Mononuclear cell (primary cell): ENCODE results near the gene PLPPR2. TPM values are rescaled to one million over a fixed set of nuclear protein-coding genes. Genes with fewer than 3 reads are reported as not detected.
"Not testable (repeated sequence)": the region's sequence is repeated elsewhere in the genome, so short reads cannot be mapped to it uniquely, and the experiment has no call there.

Source experiments
- H3K27me3 ChIP-seq: 2 replicates; pipeline ENCODE4 v1.6.0; 2011; ENCODE audit warnings: low read length, control low read depth; ENCODE audit not compliant: insufficient read depth
- H3K4me1 ChIP-seq: 2 replicates; pipeline ENCODE4 v1.5.1; 2011; ENCODE audit warnings: mild to moderate bottlenecking, low read length, control low read depth; ENCODE audit not compliant: insufficient read depth
- H3K4me3 ChIP-seq: 2 replicates; pipeline ENCODE4 v1.5.1; 2011; ENCODE audit warnings: mild to moderate bottlenecking, low read length, moderate library complexity
- H3K9me3 ChIP-seq: 2 replicates; pipeline ENCODE4 v1.5.1; 2011; ENCODE audit warnings: low read depth, mild to moderate bottlenecking, control low read depth, low read length
- total RNA-seq: library from RNA; depleted of rRNA; stranded (reverse); fragments of >200 nt; gene quantifications from one replicate; pipeline ENCODE4 v1.2.3, GENCODE V29; 2012

Gene PLPPR2, protein sequence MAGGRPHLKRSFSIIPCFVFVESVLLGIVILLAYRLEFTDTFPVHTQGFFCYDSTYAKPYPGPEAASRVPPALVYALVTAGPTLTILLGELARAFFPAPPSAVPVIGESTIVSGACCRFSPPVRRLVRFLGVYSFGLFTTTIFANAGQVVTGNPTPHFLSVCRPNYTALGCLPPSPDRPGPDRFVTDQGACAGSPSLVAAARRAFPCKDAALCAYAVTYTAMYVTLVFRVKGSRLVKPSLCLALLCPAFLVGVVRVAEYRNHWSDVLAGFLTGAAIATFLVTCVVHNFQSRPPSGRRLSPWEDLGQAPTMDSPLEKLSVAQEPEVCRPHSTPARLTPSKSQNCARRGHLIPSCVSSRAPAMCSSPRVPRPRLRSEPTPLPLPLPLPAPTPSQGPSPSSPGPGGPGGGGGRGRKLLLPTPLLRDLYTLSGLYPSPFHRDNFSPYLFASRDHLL
- 7.3 TPM for total RNA-seq

DNA sequence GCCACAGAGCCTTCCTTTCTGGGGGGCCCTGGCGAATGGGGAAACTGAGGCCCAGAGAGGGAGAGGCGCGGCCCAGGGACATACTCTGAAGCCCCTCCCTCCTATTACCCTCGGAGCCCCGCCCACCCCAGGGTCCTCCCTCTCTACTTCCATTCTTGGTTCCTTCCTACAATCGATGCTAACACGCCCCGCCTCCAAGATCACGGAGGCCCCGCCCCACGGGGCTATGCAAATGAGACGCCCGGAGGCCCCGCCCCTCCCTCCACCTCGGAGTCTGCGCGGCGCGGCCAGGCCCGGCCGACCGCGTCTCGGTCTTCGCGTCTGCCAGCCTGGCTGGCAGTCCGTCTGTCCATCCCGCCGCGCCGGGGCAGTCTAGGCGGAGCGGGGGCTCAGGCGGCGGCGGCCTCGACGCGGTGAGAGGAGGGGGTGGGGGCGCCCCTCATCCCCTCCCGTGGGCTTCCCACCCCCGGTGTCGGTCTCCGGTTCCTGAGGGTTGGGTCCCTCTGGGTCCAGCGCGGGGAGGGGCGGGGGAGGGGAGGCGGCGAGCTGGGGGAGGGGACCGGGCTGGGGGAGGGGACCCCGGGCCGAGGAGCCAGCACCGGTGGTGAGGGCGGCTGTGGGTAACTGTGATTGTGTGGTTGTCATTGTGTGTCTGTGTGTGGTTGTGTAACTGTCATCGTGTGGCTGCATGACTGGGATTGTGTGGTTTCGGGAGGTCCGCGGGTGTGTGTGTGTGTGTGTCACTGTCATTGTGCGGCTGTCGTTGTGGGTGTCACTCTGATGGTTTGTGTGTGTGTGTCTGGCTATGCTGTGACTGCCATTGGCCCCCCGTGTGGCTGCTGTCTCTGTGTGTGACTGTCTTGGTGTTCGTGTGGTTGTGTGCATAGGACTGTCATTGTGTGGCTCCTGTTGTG lies at the start of gene PLPPR2:
Gene PLPPR2, plus strand, starts transcription at position 273 of the 914 bp plus-strand sequence. CDS start 2,242 bp downstream, outside the sequence.
- H3K4me3 ChIP-seq, result peak within 1 kb of the TSS; percentile 33
- no peaks in the 10 kb centered on the region for H3K9me3 ChIP-seq
- no peaks in the 10 kb centered on the region for H3K27me3 ChIP-seq
- H3K4me1 ChIP-seq, result peaks cover 15% of the 10 kb centered on the region

DNA sequence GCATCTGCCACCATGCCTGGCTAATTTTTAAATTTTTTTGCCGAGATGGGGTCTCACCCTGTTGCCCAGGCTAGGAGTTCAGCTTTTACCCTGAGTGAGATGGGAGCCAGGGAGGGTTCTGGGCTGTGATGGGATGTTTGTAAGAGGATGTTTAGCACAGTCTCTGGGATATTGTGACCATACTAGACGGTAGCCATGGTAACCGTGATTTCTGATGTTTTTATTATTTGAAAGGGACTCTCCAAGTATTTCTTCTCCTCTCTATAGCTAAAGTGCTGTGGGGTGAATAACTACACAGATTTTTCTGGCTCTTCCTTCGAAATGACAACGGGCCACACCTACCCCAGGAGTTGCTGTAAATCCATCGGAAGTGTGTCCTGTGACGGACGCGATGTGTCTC lies 48.9 kb upstream of the PLPPR2 start:
- no peaks in the 10 kb centered on the region for H3K9me3 ChIP-seq
- H3K4me3 ChIP-seq, result no peak overlapping the region
- no peaks in the 10 kb centered on the region for H3K27me3 ChIP-seq
- no peaks in the 10 kb centered on the region for H3K4me1 ChIP-seq

- Histone ChIP-seq H3K4me3 (peak overlapping the region; percentile 34), H3K4me1 (peaks cover 91% of the 10 kb centered on the region)
Measured at GRCh38 chr19:11320278-11320995, 34.8 kb upstream of the PLPPR2 start.

GRCh38 chr19:11321191-11322126 lies 33.8 kb upstream of the PLPPR2 start:
- Histone ChIP-seq H3K4me1 (peaks cover 94% of the 10 kb centered on the region), H3K9me3 (no peaks in the 10 kb centered on the region), H3K4me3 (peak overlapping the region; percentile 34), H3K27me3 (no peaks in the 10 kb centered on the region)

More at GRCh38 chr19:11320278-11320995, 34.8 kb upstream of the PLPPR2 start:
- not testable (repeated sequence) for H3K27me3 ChIP-seq, H3K9me3 ChIP-seq

DNA sequence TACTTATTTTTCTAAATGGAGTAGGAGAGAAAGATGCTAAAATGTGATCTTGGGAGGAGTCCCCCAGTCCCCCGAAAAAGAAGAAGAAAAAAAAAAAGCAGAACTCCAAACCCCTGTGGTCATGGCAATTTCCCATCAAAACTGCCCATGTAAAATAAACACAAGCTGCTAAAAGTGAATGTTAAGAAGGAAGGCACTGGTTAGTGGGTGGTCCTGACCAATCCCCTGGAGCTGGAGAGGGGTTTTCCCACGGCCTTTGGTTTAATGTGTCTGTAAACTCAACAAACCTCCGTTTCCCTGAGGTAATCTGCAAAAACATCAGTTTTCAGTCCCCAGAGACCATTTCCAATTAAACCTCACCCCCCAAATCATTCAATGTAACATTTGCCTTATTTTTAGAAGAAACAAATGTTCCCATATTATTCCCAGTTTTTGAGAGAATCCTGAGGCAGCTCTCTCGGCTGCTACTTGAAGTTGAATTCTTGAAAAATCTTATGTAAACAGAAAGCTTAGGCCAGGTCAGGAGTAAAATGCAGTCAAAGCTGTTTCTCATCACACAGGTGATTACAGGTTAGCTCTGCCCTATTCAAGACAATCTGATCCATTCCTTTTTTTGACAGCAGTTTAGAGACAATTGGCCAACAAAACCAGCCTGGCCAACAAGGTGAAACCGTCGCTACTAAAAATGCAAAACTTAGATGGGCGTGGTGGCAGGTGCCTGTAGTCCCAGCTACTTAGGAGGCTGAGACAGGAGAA lies 32.8 kb upstream of the PLPPR2 start:
- Histone ChIP-seq H3K4me1 (peaks cover 94% of the 10 kb centered on the region), H3K27me3 (no peaks in the 10 kb centered on the region), H3K9me3 (no peaks in the 10 kb centered on the region), H3K4me3 (no peak overlapping the region)

- Histone ChIP-seq H3K4me1 (peaks cover 84% of the 10 kb centered on the region), H3K9me3 (no peaks in the 10 kb centered on the region), H3K27me3 (no peaks in the 10 kb centered on the region), H3K4me3 (no peak overlapping the region)
Measured at GRCh38 chr19:11323601-11324078, 31.6 kb upstream of the PLPPR2 start.

DNA sequence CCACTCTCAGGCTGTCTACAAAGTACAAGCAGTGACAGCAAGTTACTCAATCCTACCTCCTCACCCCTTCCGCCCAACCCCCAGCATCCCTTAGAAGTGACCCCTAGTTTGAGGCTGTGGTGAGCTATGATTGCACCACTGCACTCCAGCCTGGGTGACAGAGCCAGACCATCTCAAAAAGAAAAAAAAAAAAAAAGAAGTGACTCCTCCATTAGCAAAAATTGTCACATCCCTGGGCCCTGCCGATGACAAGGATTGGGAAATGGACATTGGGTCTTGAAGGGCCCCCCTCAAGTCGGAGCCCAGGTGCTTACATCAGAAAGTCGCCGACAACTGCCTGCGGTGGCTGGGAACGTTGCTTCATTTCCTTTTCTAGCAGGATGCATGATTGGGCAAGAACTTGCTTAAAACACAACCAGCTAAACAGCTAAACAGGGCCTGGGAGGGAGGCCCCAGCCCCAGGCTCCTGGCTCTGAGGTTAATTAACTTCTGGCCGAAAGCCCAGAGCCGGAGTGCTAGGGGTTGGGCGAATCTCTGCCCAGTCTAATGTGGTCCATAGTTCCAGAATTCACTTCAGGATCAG lies 31.1 kb upstream of the PLPPR2 start:
- no peak overlapping the region for H3K4me3 ChIP-seq
- H3K4me1 ChIP-seq, result peaks cover 79% of the 10 kb centered on the region
- H3K27me3 ChIP-seq, result no peaks in the 10 kb centered on the region
- no peaks in the 10 kb centered on the region for H3K9me3 ChIP-seq

- Histone ChIP-seq H3K9me3 (no peaks in the 10 kb centered on the region), H3K27me3 (no peaks in the 10 kb centered on the region), H3K4me1 (peaks cover 72% of the 10 kb centered on the region), H3K4me3 (no peak overlapping the region)
Measured at GRCh38 chr19:11324748-11325389, 30.4 kb upstream of the PLPPR2 start.

DNA sequence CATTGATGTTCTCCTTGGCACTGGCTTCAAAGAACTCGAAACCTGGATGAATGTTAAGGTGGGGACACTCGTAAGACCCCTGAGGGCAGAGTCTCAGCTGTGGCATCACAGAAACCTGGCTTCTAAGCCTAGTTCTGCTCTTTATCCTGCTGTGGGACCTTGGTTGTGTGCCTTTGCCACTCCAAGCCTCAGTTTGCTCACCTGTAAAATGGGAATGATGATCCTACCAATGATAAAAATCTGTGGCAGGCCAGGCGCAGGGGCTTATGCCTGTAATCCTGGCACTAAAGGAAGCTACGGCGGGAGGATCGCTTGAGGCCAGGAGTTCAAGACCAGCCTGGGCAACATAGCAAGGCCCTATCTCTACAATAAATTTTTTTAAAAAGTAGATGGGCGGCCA lies 29.7 kb upstream of the PLPPR2 start:
- Histone ChIP-seq H3K27me3 (no peaks in the 10 kb centered on the region), H3K4me3 (no peak overlapping the region), H3K4me1 (peaks cover 65% of the 10 kb centered on the region), H3K9me3 (no peaks in the 10 kb centered on the region)

DNA sequence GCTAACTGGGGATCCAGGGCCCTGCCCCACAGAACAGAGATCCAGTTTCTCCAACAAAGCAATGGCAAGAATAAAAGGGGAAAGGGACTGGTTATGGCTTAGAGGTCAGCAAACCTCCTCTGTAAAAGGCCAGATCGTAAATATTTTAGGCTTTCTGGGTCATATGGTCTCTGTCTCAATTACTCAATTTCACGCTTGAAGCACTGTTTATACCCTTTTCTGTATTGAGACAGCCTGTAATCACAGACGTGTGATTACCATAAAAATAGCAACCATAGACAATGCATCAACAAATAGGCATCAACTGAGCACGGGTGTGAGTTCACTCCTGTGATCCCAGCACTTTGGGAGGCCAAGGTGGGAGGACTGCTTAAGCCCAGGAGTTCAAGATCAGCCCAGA lies 25.1 kb upstream of the PLPPR2 start:
- Histone ChIP-seq H3K4me3 (no peak overlapping the region), H3K9me3 (no peaks in the 10 kb centered on the region), H3K27me3 (no peaks in the 10 kb centered on the region), H3K4me1 (peaks cover 19% of the 10 kb centered on the region)

DNA sequence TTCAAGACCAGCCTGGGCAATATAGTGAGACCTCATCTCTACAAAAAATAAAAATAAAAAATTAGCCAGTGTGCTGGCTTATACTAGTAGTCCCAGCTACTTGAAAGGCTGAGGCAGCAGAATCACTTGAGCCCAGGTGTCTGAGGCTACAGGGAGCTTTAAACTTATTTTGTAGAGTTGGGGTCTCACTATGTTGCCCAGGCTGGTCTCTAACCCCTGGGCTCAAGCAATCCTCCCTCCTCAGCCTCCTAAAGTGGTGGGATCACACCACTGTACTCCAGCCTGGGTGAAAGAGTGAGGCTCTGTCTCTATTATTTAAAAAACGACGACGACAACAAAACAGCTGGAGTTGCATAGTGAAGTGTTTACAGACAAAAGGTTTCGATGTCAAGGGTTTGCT lies 23.7 kb upstream of the PLPPR2 start:
- Histone ChIP-seq H3K9me3 (no peaks in the 10 kb centered on the region), H3K4me1 (peaks cover 12% of the 10 kb centered on the region), H3K27me3 (no peaks in the 10 kb centered on the region), H3K4me3 (no peak overlapping the region)

DNA sequence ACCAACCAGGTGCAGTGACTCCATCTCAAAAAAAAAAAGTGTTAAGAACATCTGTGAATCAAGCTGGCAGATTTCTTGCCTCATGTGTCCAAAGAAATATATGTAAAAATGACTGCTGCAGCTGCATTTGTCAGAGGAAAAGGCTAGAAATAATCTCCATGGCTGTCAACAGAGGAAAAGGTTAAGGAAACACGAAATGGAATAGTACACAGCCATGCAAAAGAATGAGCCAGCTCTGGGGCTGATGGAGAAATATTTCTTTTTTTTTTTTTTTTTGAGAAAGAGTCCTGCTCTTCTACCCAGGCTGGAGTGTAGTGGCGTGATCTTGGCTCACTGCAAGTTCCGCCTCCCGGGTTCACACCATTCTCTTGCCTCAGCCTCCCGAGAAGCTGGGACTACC lies 22.4 kb upstream of the PLPPR2 start:
- no peaks in the 10 kb centered on the region for H3K27me3 ChIP-seq
- no peak overlapping the region for H3K4me3 ChIP-seq
- peaks cover 18% of the 10 kb centered on the region for H3K4me1 ChIP-seq
- no peaks in the 10 kb centered on the region for H3K9me3 ChIP-seq

- H3K4me1 ChIP-seq, result peaks cover 28% of the 10 kb centered on the region
- not testable (repeated sequence) for H3K9me3 ChIP-seq, H3K27me3 ChIP-seq, H3K4me3 ChIP-seq
Measured at GRCh38 chr19:11333838-11334237, 21.4 kb upstream of the PLPPR2 start.
